Measurements from ENCODE around the gene ACD.

- no peak for TF ChIP-seq ZFP30 (CRISPR knock-in tag; IDR thresholded peaks at IDR 0.05)
- TF ChIP-seq PATZ1 (CRISPR knock-in tag; IDR thresholded peaks at IDR 0.05; ENCODE audit: borderline replicate concordance): no peak
- no peak for TF ChIP-seq SNAI2 (CRISPR knock-in tag; IDR thresholded peaks at IDR 0.05)
- no peak for TF ChIP-seq BACH2 (CRISPR knock-in tag; IDR thresholded peaks at IDR 0.05; ENCODE audit: borderline replicate concordance)
- no peak for TF ChIP-seq TCF4 (CRISPR knock-in tag; IDR thresholded peaks at IDR 0.05; ENCODE audit: borderline replicate concordance)
- TF ChIP-seq ZC3H10 (CRISPR knock-in tag; IDR thresholded peaks at IDR 0.05): no peak
- TF ChIP-seq ZNF70 (CRISPR knock-in tag; IDR thresholded peaks at IDR 0.05): no peak
- TF ChIP-seq OSR1 (CRISPR knock-in tag; IDR thresholded peaks at IDR 0.05): no peak
- no peak for TF ChIP-seq CSDC2 (CRISPR knock-in tag; IDR thresholded peaks at IDR 0.05)
- TF ChIP-seq TSHZ2 (CRISPR knock-in tag; IDR thresholded peaks at IDR 0.05): no peak
- TF ChIP-seq PPARA (CRISPR knock-in tag; IDR thresholded peaks at IDR 0.05; ENCODE audit: borderline replicate concordance): no peak
- TF ChIP-seq TOX (CRISPR knock-in tag; IDR thresholded peaks at IDR 0.05; ENCODE audit: borderline replicate concordance): no peak
- no peak for TF ChIP-seq POU6F1 (CRISPR knock-in tag; IDR thresholded peaks at IDR 0.05; ENCODE audit: borderline replicate concordance, low read depth)
These were observed 5.5 kb upstream of the ACD start for GRCh38 chr16:67665598-67665997.
